H1 (cell line): ENCODE data around the gene PRR20A. TPM values are rescaled to one million over a fixed set of nuclear protein-coding genes. Genes with fewer than 3 reads are reported as not detected.
A peak's percentile ranks its signal among the peaks of the same experiment; 100 is the strongest.

Source experiments
- CTCF ChIA-PET: fragments of 300-600 bp; sonication (Branson Sonifier 250); formaldehyde crosslinking; loops from one replicate; lab custom pipeline; 2021; ENCODE audit not compliant: partially characterized antibody; lab: Charles Lee
- POLR2A ChIA-PET: fragments of 300-600 bp; sonication (Branson Sonifier 250); formaldehyde crosslinking; loops from one replicate; lab custom pipeline; 2021; ENCODE audit warnings: inconsistent platforms; ENCODE audit not compliant: partially characterized antibody; lab: Charles Lee
- DNase-seq, 2 experiments: peaks; one replicate each; pipeline versions ENCODE4 v3.0.0 to v3.0.0-alpha.2; 2010 to 2022; ENCODE audit warnings: low spot score in 2 of 2, low read depth in 1 of 2, mixed read lengths in 1 of 2
- FAIRE-seq: peaks from 2 replicates; lab custom pipeline; 2011; peaks lifted over from hg19 to GRCh38; lab: Jason Lieb, UNC
- H2AFZ ChIP-seq: 2 replicates; pipeline ENCODE4 v1.8.1; 2012; ENCODE audit warnings: low read length, inconsistent platforms
- H2AK5ac ChIP-seq: 2 replicates; pipeline ENCODE4 v1.6.1; 2013; ENCODE audit warnings: low read depth, low read length
- H2BK120ac ChIP-seq: replicated peaks from 2 replicates; pipeline ENCODE3; 2013; ENCODE audit warnings: low read depth, low read length, inconsistent platforms
- H2BK12ac ChIP-seq: 2 replicates; pipeline ENCODE4 v1.6.1; 2013; ENCODE audit warnings: low read depth, low read length
- H2BK15ac ChIP-seq: 2 replicates; pipeline ENCODE4 v1.6.1; 2013; ENCODE audit warnings: low read length
- H2BK20ac ChIP-seq: 2 replicates; pipeline ENCODE4 v1.6.1; 2013; ENCODE audit warnings: low read length
- H2BK5ac ChIP-seq: 2 replicates; pipeline ENCODE4 v1.6.1; 2013; ENCODE audit warnings: low read depth, low read length
- H3K14ac ChIP-seq: 2 replicates; pipeline ENCODE4 v1.6.1; 2013; ENCODE audit warnings: inconsistent platforms; ENCODE audit not compliant: insufficient read length
- H3K18ac ChIP-seq: 2 replicates; pipeline ENCODE4 v1.6.1; 2013; ENCODE audit warnings: low read length; ENCODE audit errors: extremely low read depth
- H3K23ac ChIP-seq: 2 replicates; pipeline ENCODE4 v1.6.1; 2013; ENCODE audit warnings: inconsistent platforms; ENCODE audit not compliant: insufficient read length
- H3K23me2 ChIP-seq: 2 replicates; pipeline ENCODE4 v1.6.1; 2013; ENCODE audit warnings: low read depth, low read length
- H3K27ac ChIP-seq: 2 replicates; pipeline ENCODE4 v1.6.1; 2011; ENCODE audit warnings: low read depth, low read length, inconsistent platforms
- H3K27me3 ChIP-seq, 4 experiments: replicated peaks in 1 of 4; 1 replicate in 1 of 4; 2 replicates in 3 of 4; pipeline versions ENCODE4 v1.6.1 to v1.8.1; 2011 to 2013; ENCODE audit warnings: low read length in 3 of 4, mild to moderate bottlenecking in 3 of 4, inconsistent platforms in 2 of 4, mixed read lengths in 2 of 4, moderate library complexity in 1 of 4; ENCODE audit not compliant: control insufficient read depth in 3 of 4, insufficient read depth in 3 of 4; ENCODE audit errors: extremely low read depth in 1 of 4
- H3K36me3 ChIP-seq, 4 experiments: 2 replicates each; pipeline versions ENCODE4 v1.6.1 to v1.8.1; 2011 to 2013; ENCODE audit warnings: mild to moderate bottlenecking in 4 of 4, low read length in 3 of 4, moderate library complexity in 2 of 4, control low read depth in 1 of 4, inconsistent platforms in 1 of 4; ENCODE audit not compliant: insufficient read depth in 4 of 4, control insufficient read depth in 2 of 4
- H3K4ac ChIP-seq: replicated peaks from 2 replicates; pipeline ENCODE3; 2013; ENCODE audit warnings: low read length, low read depth, mixed read lengths, inconsistent platforms; ENCODE audit not compliant: insufficient read length
- H3K4me1 ChIP-seq, 4 experiments: replicated peaks in 1 of 4; 1 replicate in 1 of 4; 2 replicates in 3 of 4; pipeline versions ENCODE4 v1.6.1 to v1.8.1; 2011 to 2013; ENCODE audit warnings: low read length in 3 of 4, inconsistent platforms in 2 of 4, mixed read lengths in 1 of 4; ENCODE audit not compliant: insufficient read depth in 4 of 4, control insufficient read depth in 3 of 4
- H3K4me2 ChIP-seq, 2 experiments: 2 replicates each; pipeline versions ENCODE4 v1.6.1 to v1.8.1; 2011 to 2013; ENCODE audit warnings: low read depth in 2 of 2, low read length in 2 of 2, control low read depth in 1 of 2, inconsistent platforms in 1 of 2, mild to moderate bottlenecking in 1 of 2; ENCODE audit not compliant: insufficient read depth in 1 of 2
- H3K4me3 ChIP-seq, 4 experiments: fragments of 200-600, 300-600 bp in 1 of 4; sonication (generic), shearing (Covaris generic), sonication (Bioruptor Twin) in 1 of 4; 2 replicates each; pipeline versions ENCODE4 v1.5.1 to v1.8.1; 2011 to 2016; ENCODE audit warnings: low read length in 4 of 4, low read depth in 3 of 4, control low read depth in 2 of 4, inconsistent platforms in 2 of 4, mild to moderate bottlenecking in 2 of 4, mixed read lengths in 1 of 4, moderate library complexity in 1 of 4; ENCODE audit not compliant: insufficient read depth in 2 of 4; ENCODE audit errors: extremely low read depth in 1 of 4
- H3K56ac ChIP-seq: replicated peaks from 2 replicates; pipeline ENCODE3; 2013; ENCODE audit warnings: low read depth, mild to moderate bottlenecking, mixed read lengths, low read length, inconsistent platforms; ENCODE audit not compliant: insufficient read length
- H3K79me1 ChIP-seq: 2 replicates; pipeline ENCODE4 v1.6.1; 2013; ENCODE audit warnings: low read depth, low read length, control low read depth
- H3K79me2 ChIP-seq, 2 experiments: 2 replicates each; pipeline versions ENCODE4 v1.6.1 to v1.8.1; 2012 to 2013; ENCODE audit warnings: low read length in 2 of 2, mild to moderate bottlenecking in 2 of 2, inconsistent platforms in 1 of 2; ENCODE audit not compliant: insufficient read depth in 2 of 2, control insufficient read depth in 1 of 2
- H3K9ac ChIP-seq, 4 experiments: replicated peaks in 1 of 4; 1 replicate in 1 of 4; 2 replicates in 3 of 4; pipeline versions ENCODE4 v1.6.1 to v1.8.1; 2011 to 2013; ENCODE audit warnings: low read depth in 3 of 4, low read length in 3 of 4, control low read depth in 2 of 4, mild to moderate bottlenecking in 2 of 4, moderate library complexity in 2 of 4, inconsistent platforms in 1 of 4; ENCODE audit errors: extremely low read depth in 1 of 4
- H3K9me3 ChIP-seq, 2 experiments: 2 replicates each; pipeline versions ENCODE4 v1.6.1 to v1.8.1; 2012 to 2013; ENCODE audit warnings: mild to moderate bottlenecking in 2 of 2, moderate library complexity in 2 of 2, control low read depth in 1 of 2, inconsistent platforms in 1 of 2, low read depth in 1 of 2, low read length in 1 of 2, mixed read lengths in 1 of 2; ENCODE audit not compliant: insufficient read depth in 2 of 2
- H4K20me1 ChIP-seq, 2 experiments: replicated peaks in 1 of 2; 2 replicates each; pipeline versions ENCODE3 to v1.8.1; 2011 to 2013; ENCODE audit warnings: inconsistent platforms in 2 of 2, low read length in 2 of 2, mild to moderate bottlenecking in 1 of 2; ENCODE audit not compliant: insufficient read depth in 2 of 2, control insufficient read depth in 1 of 2
- H4K5ac ChIP-seq: 2 replicates; pipeline ENCODE4 v1.6.1; 2013; ENCODE audit warnings: low read length, low read depth, mixed read lengths, inconsistent platforms; ENCODE audit not compliant: insufficient read length
- H4K8ac ChIP-seq: 2 replicates; pipeline ENCODE4 v1.8.0; 2013; ENCODE audit warnings: mild to moderate bottlenecking, moderate library complexity, low read length, inconsistent platforms; ENCODE audit not compliant: insufficient read depth; ENCODE audit errors: extremely low read depth
- H4K91ac ChIP-seq: replicated peaks from 2 replicates; pipeline ENCODE3; 2013; ENCODE audit warnings: low read length, mixed read lengths, inconsistent platforms; ENCODE audit not compliant: insufficient read length
- ASH2L ChIP-seq: fragments of 200-600, 300-600 bp; sonication (generic); IDR thresholded peaks from one replicate; pipeline ENCODE4 v1.7.1; 2017; ENCODE audit warnings: low read length
- BRCA1 ChIP-seq: IDR thresholded peaks from 2 replicates; pipeline ENCODE4 v1.6.1; 2012; ENCODE audit warnings: low read depth, low read length, improper control_type of control experiment
- CBX5 ChIP-seq: fragments of 300-800, 300-1000 bp; sonication (generic); IDR thresholded peaks from 2 replicates; pipeline ENCODE4 v1.7.1; 2016; ENCODE audit warnings: antibody characterized with exemption, low read length, low read depth
- HDAC2 ChIP-seq, 2 experiments: fragments of 300-600 bp in 1 of 2; sonication (generic) in 1 of 2; IDR thresholded peaks; 2 replicates each; pipeline ENCODE4 v1.6.1; 2011 to 2012; ENCODE audit warnings: low read depth in 2 of 2, low read length in 2 of 2, mild to moderate bottlenecking in 2 of 2, moderate library complexity in 2 of 2, borderline replicate concordance in 1 of 2, inconsistent platforms in 1 of 2
- RAD21 ChIP-seq, 2 experiments: IDR thresholded peaks in 1 of 2; conservative IDR thresholded peaks in 1 of 2; 2 replicates each; pipeline ENCODE4 v1.6.1; 2011; ENCODE audit warnings: low read depth in 2 of 2, low read length in 2 of 2, improper control_type of control experiment in 1 of 2, inconsistent platforms in 1 of 2, mild to moderate bottlenecking in 1 of 2, moderate library complexity in 1 of 2
- RFX5 ChIP-seq: IDR thresholded peaks from 2 replicates; pipeline ENCODE4 v1.6.1; 2011; ENCODE audit warnings: low read depth, low read length, improper control_type of control experiment, borderline replicate concordance
- SP4 ChIP-seq: IDR thresholded peaks from 2 replicates; pipeline ENCODE4 v1.6.1; 2012; ENCODE audit warnings: low read length, inconsistent platforms
- TCF12 ChIP-seq: IDR thresholded peaks from 2 replicates; pipeline ENCODE4 v1.6.1; 2011; ENCODE audit warnings: low read depth, mild to moderate bottlenecking, low read length
- WGBS, 2 experiments: shearing (Covaris generic) in 1 of 2; methylation state at CpG; one replicate each; pipeline versions ENCODE4 v1.1.6 to v1.1.7; 2013 to 2015; ENCODE audit warnings: low lambda C conversion rate in 2 of 2, mixed read lengths in 2 of 2, inconsistent platforms in 1 of 2, low coverage in 1 of 2, missing lambda C conversion rate in 1 of 2; ENCODE audit not compliant: insufficient replicate concordance in 2 of 2, insufficient coverage in 1 of 2, insufficient read length in 1 of 2; ENCODE audit errors: extremely low coverage in 1 of 2, missing lambda C conversion rate in 1 of 2; 5-methylcytosine and 5-hydroxymethylcytosine counted together
- polyA plus RNA-seq, 7 experiments: library from polyadenylated mRNA; depleted of rRNA in 3 of 7; stranded (reverse) in 5 of 7; unstranded in 2 of 7; fragments of >200 nt in 5 of 7; fragments of 200-250 nt in 2 of 7; gene quantifications; 1 replicate in 5 of 7; 2 replicates in 1 of 7; 4 replicates in 1 of 7; pipeline versions ENCODE4 v1.2.1 to v1.2.3, GENCODE V29; 2011 to 2013; ENCODE audit warnings: missing spikeins in 2 of 7, mixed read lengths in 2 of 7
- total RNA-seq: library from RNA; stranded (reverse); fragmentation: NEBNext Ultra II Directional; extraction: Animal tissue kit (Norgen Biotek cat#: 25700); gene quantifications from 2 replicates; pipeline ENCODE4 v1.2.1, GENCODE V29; 2021
- TF ChIP-seq, protein P1 (sequence below): IDR thresholded peaks from 2 replicates; pipeline ENCODE4 v1.6.1; 2011; ENCODE audit warnings: low read length, improper control_type of control experiment

The PRR20A gene
- total and polyA plus RNA-seq, 2 of the 8 experiments (the other 6 are each of a cell fraction or from before 2014, with no cell fraction given) = not detected

- TF ChIP-seq CBX5 (no peak), TCF12 (no peak), RFX5 (no peak), RAD21 (IDR thresholded peaks at IDR 0.05 in 1 of 2, conservative IDR thresholded peaks at IDR 0.05 in 1 of 2; ENCODE audit: low read depth in 2 of 2, low read length in 2 of 2) (no peak), ASH2L (no peak), BRCA1 (no peak), HDAC2 (IDR thresholded peaks at IDR 0.05; ENCODE audit: borderline replicate concordance in 1 of 2, low read depth in 2 of 2, low read length in 2 of 2) (no peak), SP4 (no peak)
- TF ChIP-seq, protein P1, sequence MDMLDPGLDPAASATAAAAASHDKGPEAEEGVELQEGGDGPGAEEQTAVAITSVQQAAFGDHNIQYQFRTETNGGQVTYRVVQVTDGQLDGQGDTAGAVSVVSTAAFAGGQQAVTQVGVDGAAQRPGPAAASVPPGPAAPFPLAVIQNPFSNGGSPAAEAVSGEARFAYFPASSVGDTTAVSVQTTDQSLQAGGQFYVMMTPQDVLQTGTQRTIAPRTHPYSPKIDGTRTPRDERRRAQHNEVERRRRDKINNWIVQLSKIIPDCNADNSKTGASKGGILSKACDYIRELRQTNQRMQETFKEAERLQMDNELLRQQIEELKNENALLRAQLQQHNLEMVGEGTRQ = no peak
- TF ChIP-seq, all 59 proteins: peak for 0
- no peak overlapping the region for H3K14ac ChIP-seq
These were observed 3.1 kb upstream of the PRR20A start for GRCh38 chr13:57137585-57137984.

More at GRCh38 chr13:57137585-57137984, 3.1 kb upstream of the PRR20A start:
- DNase-seq (no peak), FAIRE-seq (no peak)
- ChIA-PET POLR2A (no interaction called here), CTCF (no interaction called here)
- Histone ChIP-seq H2BK15ac (no peak overlapping the region), H2BK5ac (no peak overlapping the region), H2BK20ac (no peak overlapping the region), H3K4me2 (no peak overlapping the region), H3K36me3 (no peaks in the 10 kb centered on the region), H3K18ac (no peak overlapping the region), H4K8ac (no peak overlapping the region), H3K23me2 (no peaks in the 10 kb centered on the region), H4K91ac (no peak overlapping the region), H3K27ac (no peak overlapping the region), H4K20me1 (no peaks in the 10 kb centered on the region), H3K79me2 (no peaks in the 10 kb centered on the region), H3K9ac (no peak overlapping the region), H3K4me3 (no peak overlapping the region), H3K9me3 (no peaks in the 10 kb centered on the region; a peak in 1 of 4 replicates), H3K56ac (no peak overlapping the region), H2BK12ac (no peak overlapping the region), H4K5ac (no peak overlapping the region), H3K4me1 (no peaks in the 10 kb centered on the region), H2BK120ac (no peak overlapping the region), H2AFZ (0 out of 2 replicates have a peak overlapping the region, but pooled peaks have one; percentile 29), H2AK5ac (no peak overlapping the region), H3K27me3 (no peaks in the 10 kb centered on the region), H3K4ac (no peak overlapping the region), H3K23ac (no peak overlapping the region), H3K79me1 (no peaks in the 10 kb centered on the region)
- WGBS, 2 experiments = 82% methylated on average over 4 of the region's 4 CpGs; no CpG with 5 or more reads in 1 of the 2 experiments
